ENCODE data around the gene VAC14.

DNA sequence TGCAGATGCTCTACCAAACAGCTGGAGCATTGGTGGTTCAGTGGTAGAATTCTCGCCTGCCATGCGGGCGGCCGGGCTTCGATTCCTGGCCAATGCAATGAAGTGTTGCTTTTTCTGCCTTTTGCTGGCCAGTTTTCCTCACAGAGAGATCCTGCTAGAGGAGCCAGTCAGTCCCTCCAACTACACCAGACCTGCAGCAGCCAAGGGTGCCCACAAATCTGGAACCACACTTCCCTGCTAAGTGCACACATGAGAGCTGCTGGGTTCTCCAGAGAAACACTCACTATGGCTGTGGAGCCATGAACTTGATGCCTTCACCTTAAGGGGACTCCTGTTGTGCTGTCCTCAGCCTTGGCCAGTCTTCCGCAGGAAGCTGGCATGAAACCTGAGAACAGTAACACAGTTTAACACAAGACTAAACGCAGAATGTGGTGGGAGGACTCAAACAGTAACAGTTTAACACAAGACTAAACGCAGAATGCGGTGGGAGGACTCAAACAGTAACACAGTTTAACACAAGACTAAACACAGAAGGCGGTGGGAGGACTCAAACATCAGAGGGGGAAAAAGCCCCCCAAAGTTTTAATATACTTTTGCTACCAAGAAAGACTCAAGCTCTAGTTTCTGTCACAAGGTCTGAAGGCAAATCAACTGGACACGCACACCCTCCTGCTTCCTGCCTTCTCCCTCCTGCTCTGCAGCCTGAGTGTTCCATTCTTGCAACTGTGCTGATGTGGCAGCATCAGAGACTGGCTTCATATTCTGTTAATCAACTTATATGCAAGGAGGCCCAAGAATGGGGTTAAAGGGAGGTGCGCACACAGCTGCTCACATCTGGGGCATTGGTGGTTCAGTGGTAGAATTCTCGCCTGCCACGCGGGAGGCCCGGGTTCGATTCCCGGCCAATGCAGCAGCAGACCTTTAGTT is 12.0 kb downstream of the VAC14 start:
- TF ChIP-seq, protein P1, sequence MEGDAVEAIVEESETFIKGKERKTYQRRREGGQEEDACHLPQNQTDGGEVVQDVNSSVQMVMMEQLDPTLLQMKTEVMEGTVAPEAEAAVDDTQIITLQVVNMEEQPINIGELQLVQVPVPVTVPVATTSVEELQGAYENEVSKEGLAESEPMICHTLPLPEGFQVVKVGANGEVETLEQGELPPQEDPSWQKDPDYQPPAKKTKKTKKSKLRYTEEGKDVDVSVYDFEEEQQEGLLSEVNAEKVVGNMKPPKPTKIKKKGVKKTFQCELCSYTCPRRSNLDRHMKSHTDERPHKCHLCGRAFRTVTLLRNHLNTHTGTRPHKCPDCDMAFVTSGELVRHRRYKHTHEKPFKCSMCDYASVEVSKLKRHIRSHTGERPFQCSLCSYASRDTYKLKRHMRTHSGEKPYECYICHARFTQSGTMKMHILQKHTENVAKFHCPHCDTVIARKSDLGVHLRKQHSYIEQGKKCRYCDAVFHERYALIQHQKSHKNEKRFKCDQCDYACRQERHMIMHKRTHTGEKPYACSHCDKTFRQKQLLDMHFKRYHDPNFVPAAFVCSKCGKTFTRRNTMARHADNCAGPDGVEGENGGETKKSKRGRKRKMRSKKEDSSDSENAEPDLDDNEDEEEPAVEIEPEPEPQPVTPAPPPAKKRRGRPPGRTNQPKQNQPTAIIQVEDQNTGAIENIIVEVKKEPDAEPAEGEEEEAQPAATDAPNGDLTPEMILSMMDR (IDR thresholded peaks at IDR 0.05) = no peak
- TF ChIP-seq EP300 (IDR thresholded peaks at IDR 0.05; ENCODE audit: borderline replicate concordance in 1 of 2, low read depth in 1 of 2, low read length in 1 of 2) (no peak), MEF2A (IDR thresholded peaks at IDR 0.05; ENCODE audit: borderline replicate concordance, low read depth) (no peak), POLR2AphosphoS5 (IDR thresholded peaks at IDR 0.05; ENCODE audit: low read depth, low read length) (no peak), EZH2phosphoT487 (IDR thresholded peaks at IDR 0.05; ENCODE audit: borderline replicate concordance, low read depth) (no peak), FOXJ3 (CRISPR knock-in tag; IDR thresholded peaks at IDR 0.05) (no peak), MXI1 (IDR thresholded peaks at IDR 0.05; ENCODE audit: low read depth, low read length) (no peak)
- TF ChIP-seq, protein P2, sequence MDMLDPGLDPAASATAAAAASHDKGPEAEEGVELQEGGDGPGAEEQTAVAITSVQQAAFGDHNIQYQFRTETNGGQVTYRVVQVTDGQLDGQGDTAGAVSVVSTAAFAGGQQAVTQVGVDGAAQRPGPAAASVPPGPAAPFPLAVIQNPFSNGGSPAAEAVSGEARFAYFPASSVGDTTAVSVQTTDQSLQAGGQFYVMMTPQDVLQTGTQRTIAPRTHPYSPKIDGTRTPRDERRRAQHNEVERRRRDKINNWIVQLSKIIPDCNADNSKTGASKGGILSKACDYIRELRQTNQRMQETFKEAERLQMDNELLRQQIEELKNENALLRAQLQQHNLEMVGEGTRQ (IDR thresholded peaks at IDR 0.05; ENCODE audit: borderline replicate concordance, low read depth, low read length) = no peak
- TF ChIP-seq, protein P3, sequence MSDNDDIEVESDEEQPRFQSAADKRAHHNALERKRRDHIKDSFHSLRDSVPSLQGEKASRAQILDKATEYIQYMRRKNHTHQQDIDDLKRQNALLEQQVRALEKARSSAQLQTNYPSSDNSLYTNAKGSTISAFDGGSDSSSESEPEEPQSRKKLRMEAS (IDR thresholded peaks at IDR 0.05; ENCODE audit: low read depth) = no peak

Data from SK-N-SH (cell line).